ENCODE results near the gene ANTKMT.
"Not testable (repeated sequence)": the region's sequence is repeated elsewhere in the genome, so short reads cannot be mapped to it uniquely, and the experiment has no call there.

Gene ANTKMT

DNA sequence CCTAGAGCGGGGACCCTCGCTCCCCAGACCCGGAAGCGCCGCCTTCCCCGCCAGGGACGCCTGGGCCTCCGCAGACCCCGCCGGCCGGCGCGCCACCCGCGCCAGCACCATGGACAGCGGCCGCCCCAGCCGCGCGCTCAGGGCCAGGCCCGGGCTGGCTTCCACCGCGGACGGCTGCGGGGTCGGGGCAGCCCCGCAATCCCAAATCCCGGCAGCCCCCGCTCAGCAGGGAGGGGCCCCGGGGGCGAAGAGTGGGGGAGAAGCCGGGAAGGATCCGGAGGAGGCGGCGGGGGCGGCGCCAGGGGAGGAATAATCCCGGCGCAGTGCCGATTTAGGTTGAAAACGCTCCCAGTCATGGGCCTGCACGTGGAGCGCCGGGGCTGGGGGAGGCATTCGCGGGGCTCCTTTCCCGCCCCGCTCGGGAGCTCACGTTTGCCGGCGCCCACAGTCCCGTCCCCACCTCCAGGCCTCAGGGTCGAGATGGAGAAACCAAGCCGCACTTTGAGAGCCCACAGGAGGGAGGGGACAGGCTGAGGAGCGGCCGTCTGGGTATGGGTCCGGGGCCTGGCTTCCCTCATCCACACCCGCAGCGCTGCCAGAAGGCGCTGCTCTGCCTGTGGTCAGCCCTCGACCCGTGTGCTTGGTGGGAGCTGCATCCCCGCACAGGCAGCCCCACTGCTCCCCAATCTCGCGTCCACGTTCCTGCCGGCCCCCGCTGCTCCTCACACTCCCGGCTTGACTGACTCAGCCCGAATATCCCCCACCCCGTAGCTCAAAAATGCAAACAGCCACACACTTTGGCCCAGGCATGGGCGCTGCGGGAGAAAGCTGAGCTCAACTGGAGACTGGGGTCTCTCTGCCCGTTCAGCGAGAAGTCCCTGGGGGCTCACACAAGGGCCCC, 20.0 kb upstream of the ANTKMT start:
- no peak for FAIRE-seq

DNA sequence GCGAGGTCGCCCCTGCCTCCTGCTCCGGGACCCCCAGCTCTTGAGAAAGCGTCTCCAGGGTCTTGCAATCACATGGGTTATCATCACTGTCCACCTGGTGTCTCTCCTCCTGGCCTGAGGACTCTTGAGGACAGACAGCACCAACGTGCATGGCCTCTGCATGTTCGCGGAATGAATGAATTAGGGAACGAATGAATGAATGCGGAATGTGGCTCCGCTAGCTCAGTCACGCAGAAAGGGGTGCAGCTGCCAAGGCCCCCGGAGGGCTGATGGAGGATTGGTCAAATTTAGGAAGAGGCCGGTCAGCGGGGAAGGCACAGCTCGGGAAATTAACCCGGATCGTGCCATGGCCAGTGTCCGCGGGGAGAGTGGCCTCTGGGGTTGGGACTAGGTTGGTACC, 18.6 kb upstream of the ANTKMT start:
- FAIRE-seq, result no peak

DNA sequence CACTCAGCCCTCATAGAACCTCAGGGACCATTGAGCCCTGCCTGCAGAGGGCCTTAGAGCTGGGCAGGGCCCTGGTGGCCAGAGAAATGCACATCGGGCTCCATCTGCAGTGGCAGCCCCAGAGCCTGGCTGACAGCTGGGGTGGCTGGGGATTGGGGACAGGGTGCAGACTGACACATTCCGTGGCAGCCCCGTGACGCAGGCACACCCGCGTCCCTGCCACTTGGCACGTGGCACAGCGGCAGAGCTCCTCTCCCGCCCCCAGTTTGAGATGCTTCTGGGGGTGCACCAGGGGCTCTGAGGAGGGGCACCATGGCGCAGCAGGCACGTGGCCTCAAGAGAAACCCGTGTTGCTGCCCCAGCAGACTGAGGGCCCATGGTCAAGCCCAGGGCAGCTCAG, 17.5 kb upstream of the ANTKMT start:
- FAIRE-seq, result no peak

DNA sequence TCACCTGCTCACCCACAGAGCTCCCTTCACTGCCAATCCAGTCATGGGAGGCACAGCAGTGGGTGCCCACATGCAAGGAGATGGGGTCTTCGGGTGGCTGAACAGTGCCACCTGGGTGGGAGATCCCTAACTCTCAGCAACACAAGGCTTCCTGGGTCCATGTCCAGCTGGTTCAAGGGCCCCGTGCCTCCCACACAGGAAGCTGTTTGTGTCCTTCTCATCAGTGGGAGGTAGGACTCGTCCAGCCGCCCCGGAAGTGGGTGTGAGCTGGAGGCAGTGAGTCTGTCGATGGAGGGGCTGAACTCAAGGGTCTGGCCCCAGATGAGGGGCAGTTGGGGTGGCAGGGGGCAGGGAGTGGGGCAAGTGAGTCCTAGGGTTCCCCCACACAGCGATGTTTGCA, 16.9 kb upstream of the ANTKMT start:
- no peak for FAIRE-seq

DNA sequence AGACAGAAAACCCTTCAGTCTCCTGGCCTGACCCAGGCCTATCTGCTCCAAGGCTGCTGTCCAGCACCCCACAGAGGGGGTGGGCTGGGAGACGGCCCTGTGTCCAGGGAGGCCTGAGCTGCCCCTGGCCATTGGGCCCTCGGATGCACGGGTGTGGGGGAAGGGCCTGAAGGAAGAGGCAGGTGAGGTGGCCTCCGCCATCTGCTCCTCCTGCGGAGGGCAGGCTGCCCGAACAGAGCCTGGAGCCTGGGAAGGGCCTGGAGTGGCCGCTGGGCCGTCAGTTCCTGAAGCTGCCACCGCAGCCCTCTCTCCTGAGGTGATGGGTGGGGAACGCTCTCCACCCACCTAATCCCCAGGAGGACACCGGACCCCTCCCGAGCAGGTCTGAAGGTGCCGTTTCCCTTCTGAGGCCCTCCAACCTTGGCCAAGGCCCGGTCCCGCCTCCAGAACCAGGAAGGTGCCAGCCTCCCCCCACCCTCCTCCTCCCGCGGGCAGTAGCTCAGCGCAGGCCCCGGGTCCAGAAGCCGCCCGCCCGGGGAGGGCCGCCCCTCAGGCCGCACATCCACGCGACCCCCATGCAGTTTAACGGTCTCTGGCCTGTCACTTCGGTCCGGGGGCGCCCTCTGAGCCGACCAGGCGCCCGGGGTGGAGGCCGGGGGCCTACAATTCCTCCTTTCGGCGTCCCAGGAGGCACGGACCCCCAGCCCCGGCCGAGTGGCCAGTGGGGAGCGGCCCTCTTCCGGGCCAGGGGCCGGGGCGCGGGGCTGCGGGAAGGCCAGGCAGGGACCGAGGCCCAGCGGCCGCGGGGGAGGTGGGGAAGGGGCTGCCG, 16.2 kb upstream of the ANTKMT start:
- no peak for FAIRE-seq

DNA sequence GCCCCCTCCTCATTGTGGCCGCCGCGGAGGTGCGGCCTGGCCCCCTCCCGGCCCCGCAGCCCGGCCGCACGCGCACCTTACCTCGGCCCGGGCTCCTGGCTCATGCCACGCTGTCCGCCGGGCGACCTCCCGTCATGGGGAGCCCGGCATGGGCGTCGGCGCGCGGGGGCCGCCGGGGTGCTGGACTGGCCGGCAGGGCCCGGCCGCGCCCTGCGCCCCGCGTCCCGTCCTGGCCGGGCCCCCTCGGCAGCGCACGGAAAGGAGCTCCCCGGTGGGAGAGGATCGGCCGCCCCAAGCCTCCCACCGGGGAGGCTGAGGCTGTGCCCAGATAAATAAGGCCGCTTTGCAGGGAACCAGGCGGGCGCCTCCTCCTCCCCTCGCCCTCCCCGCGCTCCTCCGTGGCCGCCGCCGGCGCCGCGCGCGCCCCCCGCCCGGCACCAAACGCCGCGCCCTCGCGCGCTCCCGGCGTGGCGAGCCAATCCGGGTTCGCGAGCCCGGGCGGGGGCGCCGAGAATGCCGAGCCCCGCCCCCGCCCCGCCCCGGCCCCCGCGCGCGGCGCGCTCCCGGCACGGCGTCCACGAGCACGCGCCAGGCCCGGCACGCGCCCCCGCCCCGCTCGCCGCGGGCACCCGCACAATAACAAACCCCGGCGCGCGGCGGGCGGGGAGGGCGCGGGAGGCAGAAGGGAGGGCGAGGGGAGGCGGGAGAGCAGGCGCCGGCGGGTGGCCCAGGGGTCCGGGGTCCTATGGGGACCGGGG, 15.3 kb upstream of the ANTKMT start, which contains the start of gene FBXL16:
Gene FBXL16, minus strand, starts transcription at position 371 of the 758 bp plus-strand sequence. CDS start 8,396 bp downstream, outside the sequence.
- FAIRE-seq, result no peak

DNA sequence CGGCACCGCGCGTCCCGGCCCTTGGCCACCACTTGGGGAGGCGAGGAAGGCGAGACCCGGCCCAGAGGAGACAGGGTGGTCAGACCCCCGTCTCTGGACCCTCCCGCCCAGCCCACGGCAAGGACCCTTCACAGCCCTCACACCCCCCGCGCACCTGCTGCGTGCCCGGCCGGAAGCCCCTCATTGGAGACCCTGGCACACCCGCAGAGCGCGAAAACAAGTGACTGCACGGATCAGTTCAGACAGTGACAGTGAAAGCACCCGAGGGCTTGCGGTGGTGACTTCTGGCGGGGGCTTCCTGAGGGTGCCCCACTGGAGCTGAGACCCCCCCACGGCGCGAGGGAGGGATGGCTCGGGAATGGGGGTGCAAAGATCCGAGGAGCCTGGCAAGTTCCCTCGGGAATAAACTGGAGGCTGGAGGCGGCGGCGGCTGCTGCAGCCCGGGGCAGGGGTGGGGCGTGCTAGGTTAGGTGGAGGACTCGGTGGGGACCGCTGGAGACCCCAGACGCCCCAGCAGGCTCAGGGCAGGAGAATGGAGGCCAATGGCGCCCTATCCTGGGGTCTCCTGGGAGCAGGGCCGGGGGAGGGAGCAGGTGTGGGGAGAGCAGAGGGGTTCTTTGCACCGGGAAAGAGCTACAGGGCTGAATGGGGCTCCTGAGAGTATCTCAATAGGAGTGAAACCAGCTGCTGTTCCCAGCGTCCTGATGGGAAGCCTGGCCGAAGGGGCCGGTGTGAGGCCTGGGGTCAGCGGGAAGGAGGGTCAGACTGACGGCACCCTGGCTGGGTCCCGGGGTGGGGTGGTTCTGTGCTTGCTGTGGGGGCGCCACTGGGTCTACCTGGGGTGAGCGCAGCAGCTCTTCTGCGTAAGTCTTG, 14.5 kb upstream of the ANTKMT start:
- no peak for FAIRE-seq

DNA sequence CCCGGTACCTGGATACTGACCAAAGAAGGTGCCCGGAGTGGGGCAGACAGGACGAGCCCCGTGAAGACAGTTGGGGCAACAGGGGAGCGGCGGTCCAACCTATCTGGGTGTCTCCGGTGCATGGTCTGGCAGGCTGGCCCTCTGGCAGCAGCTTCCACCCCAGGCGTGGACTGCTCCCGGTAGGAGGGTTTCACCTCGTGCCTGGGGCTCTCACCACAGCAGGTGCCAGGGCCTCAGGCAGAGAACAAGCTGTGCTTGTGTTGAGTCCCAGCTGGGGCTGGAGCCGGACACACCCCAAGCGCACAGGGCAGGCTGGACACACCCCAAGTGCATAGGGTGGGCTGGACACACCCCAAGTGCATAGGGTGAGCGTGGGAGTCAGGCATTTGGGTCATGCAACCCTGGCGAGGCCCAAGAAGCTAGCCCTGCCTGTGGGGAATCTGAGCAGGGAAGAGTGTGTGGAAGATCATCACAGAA, 13.8 kb upstream of the ANTKMT start:
- no peak for FAIRE-seq

DNA sequence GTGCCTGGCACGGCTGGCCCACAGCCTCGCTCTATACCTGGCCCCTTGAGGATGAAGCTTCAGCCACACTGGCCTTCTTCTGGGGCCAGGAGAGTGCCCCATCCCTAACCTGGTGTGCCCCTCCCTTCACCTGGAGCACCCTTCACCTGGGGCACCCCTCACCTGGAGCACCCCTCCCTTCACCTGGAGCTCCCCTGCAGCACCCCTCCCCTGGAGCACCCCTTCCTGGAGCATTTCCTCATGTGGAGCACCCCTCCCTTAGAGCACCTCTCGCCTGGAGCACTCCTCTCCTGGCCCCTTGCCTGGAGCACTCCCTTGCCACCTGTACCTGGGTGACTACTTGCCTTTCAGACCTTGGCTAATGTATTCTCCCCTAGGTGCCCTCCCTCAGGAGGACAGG, 12.9 kb upstream of the ANTKMT start:
- no peak for FAIRE-seq

DNA sequence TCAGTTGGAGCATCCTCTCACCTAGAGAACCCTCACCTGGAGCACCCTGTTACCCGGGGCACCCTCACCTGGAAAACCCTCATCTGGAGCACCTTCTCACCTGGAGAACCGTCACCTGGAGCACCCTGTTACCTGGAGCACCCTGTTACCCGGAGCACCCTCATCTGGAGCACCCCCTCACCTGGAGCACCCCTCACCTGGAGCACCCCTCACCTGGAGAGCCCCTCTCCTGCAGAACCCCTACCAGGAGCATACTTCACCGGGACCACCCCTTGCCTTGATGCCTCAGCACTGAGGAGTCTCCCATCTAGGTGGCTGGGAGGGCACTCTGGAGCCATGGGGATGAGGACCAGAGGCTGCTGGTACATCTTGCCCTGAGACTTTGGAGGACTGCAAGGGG, 12.0 kb upstream of the ANTKMT start:
- no peak for FAIRE-seq

DNA sequence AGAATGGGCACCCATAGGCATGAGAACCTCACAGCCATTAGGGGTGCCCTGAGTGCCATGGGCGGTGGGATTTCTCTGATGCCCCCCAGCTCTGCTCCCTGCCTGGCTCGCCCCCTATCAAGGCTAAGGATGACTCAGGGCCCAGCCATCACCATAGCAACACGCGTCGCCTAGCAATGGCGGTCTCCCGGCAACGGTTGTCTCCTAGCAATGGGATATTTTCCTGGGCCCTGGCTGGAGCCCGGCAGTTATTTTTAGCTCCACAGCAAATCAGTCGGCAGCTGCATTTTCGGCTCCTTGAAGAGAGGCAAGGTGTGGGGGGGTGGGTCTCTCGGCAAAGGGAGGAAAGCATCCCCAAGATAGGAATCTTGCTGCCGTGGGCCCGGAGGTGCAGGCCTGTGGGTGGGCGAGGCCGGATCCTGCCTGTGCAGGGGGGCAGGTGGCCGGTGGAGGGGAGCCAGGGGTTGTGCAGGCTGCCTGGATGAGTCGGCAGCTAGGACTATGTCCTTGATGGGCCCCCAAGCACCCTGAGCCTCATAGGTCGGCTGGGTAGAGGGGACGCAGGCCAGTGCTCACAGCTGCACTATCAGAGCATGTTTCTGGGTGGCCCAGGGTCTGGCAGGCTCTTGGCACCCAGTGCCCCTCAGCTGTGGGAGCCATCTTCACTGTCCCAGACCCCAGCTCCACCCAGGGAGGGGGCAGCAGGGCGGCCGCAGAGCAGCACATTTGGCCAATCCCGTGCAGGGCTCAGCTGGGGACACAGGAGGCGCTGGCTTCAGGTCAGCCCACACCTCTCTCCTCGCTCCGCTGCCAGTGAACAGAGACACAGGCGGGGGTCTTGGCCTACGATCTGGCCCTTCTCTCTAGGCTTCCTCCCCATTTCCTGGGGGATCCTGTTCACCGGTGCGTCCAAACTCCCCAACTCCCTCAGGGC, 11.1 kb upstream of the ANTKMT start:
- no peak for FAIRE-seq

DNA sequence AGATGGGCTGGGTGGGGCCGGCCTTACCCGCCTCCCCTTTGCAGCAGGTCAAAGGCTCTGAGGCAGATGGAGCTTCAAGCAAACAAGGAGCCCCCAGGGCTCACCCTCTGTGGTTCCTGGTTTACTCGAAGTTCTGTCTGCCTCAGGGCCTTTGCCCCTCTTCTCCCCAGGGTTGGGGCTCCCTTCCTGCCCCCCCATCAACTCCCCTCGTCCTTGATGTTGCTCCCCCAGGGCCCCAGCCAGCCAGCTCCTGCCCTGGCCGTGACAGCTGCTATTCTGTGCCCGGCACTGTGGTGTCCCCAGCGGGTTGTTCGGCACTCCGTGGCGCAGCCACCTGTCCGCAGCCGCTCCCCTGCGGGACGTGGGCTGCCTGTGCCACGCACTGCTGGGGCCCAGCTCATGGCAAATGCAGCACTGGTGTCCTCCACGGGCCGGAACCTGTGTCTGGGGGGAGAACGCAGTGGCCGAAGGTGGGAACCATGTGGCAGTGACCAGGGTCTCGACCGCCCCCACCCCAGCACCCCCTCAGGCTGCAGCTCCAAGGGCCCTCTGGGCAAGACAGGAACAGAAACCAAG, 10.4 kb upstream of the ANTKMT start:
- no peak for FAIRE-seq

DNA sequence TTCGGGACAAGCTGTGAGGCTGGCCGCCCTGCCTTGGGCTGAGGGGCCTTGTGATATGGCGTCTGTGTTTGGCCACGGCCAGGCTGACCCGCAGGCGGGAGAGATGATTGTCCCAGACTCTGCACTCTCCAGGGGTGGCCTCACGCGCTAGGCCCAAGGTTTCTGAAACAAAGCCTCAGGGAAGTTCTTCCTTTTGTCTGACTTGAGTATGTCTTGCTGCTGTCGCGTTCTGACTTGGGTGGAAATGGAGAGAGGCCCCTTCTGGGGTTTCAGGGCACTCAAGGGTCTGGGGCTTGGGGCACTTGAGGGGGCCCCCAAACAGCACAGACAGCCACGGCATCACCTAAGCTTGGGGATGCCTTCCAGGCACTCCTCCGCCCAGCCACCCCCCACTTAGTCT, 9.9 kb upstream of the ANTKMT start:
- no peak for FAIRE-seq

DNA sequence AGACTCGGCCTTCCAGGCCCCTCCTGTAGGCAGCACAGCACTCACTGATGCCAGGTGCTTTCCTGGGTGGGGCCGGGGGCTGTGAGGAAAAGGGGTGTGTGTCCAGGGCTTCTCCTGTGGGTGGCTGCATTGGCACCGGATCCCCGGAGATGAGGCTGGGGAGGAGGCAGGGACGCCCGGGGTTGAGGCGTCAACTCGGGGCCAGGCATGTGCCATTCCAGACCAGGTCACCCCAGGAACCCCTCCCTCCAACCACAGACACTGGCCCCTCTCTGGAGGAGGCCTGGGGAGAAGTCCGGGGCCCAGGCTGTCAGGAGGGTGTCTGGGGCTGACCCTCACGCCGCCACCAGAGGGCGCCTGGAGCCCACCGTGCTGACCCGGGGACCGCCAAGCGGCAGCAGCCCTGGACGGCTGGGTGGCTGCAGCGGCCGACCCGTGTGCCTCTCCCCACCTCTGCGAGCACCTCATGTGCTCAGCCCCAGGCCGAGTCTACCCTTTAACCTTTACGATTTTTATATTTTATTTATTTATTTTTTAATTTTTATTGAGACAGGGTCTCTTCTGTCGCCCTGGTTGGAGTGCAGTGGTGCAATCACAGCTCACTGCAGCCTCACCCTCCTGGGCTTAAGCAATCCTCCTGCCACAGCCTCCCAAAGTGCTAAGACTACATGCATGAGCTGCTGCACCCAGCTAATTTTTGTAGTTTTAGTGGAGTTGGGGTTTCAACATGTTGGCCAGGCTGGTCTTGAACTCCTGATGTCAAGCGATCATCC, 9.2 kb upstream of the ANTKMT start:
- no peak for FAIRE-seq

DNA sequence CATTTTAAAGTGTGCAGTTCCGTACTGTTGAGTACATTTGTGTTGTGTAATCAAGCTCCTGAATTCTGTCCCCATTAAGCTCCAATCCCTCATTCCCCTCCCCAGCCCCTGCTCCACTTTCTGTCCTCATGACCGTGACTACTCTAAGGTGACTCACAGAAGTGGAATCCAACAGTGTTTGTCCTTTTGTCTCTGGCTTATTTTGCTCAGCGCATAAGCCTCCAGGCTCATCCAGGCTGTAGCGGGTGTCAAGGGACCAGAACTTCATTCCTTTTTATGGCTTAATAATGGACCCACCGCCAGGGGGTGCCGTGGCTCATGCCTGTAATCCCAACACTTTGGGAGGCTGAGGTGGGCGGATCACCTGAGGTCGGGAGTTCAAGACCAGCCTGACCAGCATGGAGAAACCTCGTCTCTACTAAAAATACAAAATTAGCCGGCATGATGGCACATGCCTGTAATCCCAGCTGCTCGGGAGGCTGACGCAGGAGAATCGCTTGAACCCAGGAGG, 8.2 kb upstream of the ANTKMT start:
- not testable (repeated sequence) for FAIRE-seq

DNA sequence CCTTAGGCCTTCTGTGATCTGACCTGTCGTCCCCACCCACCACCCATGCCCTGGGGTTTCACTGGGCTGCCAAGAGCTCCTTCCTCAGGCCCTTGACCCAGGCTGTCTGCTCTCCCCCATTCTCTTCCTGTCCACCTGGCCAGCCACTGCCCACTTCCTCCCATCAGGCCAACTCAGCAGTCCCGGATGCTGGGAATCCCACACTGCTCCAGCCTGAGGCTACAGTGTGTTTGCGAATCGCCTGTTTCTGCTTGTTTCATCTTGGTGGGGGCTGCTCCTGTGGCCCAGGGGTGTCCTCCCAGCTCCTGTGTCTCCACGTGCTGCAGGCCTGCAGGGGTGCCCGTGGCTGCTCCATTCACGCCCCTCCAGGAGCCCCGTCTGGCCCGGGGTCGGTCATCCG, 6.9 kb upstream of the ANTKMT start:
- FAIRE-seq, result no peak

DNA sequence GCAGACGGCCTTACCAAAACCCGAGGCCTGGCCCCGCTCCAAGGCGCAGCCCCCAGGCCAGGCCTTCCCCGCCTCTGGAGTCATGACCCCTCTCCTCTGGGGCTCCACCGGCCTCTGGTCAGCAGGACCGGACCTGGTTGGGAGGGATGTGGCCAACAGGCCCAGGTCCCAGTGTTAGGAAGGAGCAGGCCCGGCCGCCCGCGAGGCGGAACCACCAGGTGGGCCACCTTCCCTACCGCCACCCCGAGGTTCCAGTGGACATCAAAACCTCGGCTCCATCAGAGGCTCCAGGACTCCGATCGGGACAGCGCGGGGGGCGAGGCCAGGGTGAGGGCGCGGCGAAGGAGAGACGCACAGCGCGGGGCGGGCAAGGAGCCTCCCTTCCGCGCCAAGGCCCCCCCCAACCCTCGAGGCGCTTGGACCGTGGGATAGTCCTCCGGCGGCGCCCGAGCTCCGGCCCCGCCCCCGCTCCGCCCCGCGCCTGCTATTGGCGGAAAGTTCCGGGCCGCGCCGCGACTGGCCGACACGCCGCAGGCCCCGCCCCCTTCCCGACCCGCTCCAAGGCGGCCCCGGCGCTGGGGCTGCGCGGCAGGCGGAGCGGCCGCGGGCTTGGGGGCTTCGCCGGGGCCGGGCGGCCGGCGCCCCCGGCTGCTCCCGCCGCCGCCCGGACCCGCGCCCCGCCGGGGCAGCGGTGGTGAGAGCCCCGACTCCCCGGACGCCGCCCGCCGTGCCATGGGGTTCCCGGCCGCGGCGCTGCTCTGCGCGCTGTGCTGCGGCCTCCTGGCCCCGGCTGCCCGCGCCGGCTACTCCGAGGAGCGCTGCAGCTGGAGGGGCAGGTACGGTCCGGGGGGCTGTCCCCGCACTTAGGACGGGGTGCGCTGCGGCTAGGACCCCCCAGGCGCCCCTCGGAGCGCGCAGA, 6.1 kb upstream of the ANTKMT start, which contains the start of gene METRN:
Gene METRN, plus strand, starts transcription at position 561 of the 919 bp plus-strand sequence. Its CDS starts 172 bp downstream, at position 733.
- no peak for FAIRE-seq

All from TTC549 (cell line).